Endometrial microvascular endothelial cells (primary cell): ENCODE measurements around the gene SLC14A1. TPM values are rescaled to one million over a fixed set of nuclear protein-coding genes. Genes with fewer than 3 reads are reported as not detected.

Experiments
- in situ Hi-C: cut with HindIII; loops from 2 replicates; pipeline ENCODE4 v1.10.0; 2017; ENCODE audit warnings: low sequenced_read_pairs, low pct_unique_long_range_greater_than_20kb; ENCODE audit errors: inconsistent ontology term
- total RNA-seq: library from RNA; depleted of rRNA; stranded (reverse); fragments of >200 nt; gene quantifications from one replicate; pipeline ENCODE4 v1.2.3, GENCODE V29; 2015; ENCODE audit errors: inconsistent ontology term

Gene SLC14A1
- total RNA-seq: not detected

GRCh38 chr18:45723567-45724355 is at the start of gene SLC14A1:
TSS of gene SLC14A1 (plus strand) at chr18:45724181. CDS start at chr18:45730321, 6,140 bp downstream.
- in situ Hi-C loops: no loop called here

- in situ Hi-C loops: no loop called here
Measured at GRCh38 chr18:45677276-45677807, 46.6 kb upstream of the SLC14A1 start.

GRCh38 chr18:45678441-45678840 is 45.5 kb upstream of the SLC14A1 start:
- in situ Hi-C loops: no loop called here

- in situ Hi-C loops: no loop called here
Measured at GRCh38 chr18:45678850-45679249, 45.1 kb upstream of the SLC14A1 start.

- in situ Hi-C loops: no loop called here
Measured at GRCh38 chr18:45680066-45680690, 43.8 kb upstream of the SLC14A1 start.

GRCh38 chr18:45682181-45682580 is 41.8 kb upstream of the SLC14A1 start:
- in situ Hi-C loops: no loop called here

GRCh38 chr18:45684341-45685115 is 39.5 kb upstream of the SLC14A1 start:
- in situ Hi-C loops: no loop called here

- in situ Hi-C loops: no loop called here
Measured at GRCh38 chr18:45686891-45687611, 36.9 kb upstream of the SLC14A1 start.

- in situ Hi-C loops: no loop called here
Measured at GRCh38 chr18:45687621-45688020, 36.4 kb upstream of the SLC14A1 start.

GRCh38 chr18:45688113-45688512 is 35.9 kb upstream of the SLC14A1 start:
- in situ Hi-C loops: no loop called here

GRCh38 chr18:45688833-45689232 is 35.1 kb upstream of the SLC14A1 start:
- in situ Hi-C loops: no loop called here

GRCh38 chr18:45689396-45689795 is 34.6 kb upstream of the SLC14A1 start:
- in situ Hi-C loops: no loop called here

GRCh38 chr18:45690975-45691815 is 32.8 kb upstream of the SLC14A1 start:
- in situ Hi-C loops: no loop called here

GRCh38 chr18:45691816-45692179 is 32.2 kb upstream of the SLC14A1 start:
- in situ Hi-C loops: no loop called here

GRCh38 chr18:45702708-45703265 is 21.2 kb upstream of the SLC14A1 start:
- in situ Hi-C loops: no loop called here

GRCh38 chr18:45708831-45709230 is 15.2 kb upstream of the SLC14A1 start:
- in situ Hi-C loops: no loop called here

GRCh38 chr18:45712061-45712460 is 11.9 kb upstream of the SLC14A1 start:
- in situ Hi-C loops: no loop called here

GRCh38 chr18:45713239-45713638 is 10.7 kb upstream of the SLC14A1 start:
- in situ Hi-C loops: no loop called here
